ENCODE measurements around the gene XRCC1. TPM values are rescaled to one million over a fixed set of nuclear protein-coding genes. Genes with fewer than 3 reads are reported as not detected.

Gene XRCC1
- total RNA-seq, 2 experiments from 2014 or later, result 27.2 to 35.9 TPM

DNA sequence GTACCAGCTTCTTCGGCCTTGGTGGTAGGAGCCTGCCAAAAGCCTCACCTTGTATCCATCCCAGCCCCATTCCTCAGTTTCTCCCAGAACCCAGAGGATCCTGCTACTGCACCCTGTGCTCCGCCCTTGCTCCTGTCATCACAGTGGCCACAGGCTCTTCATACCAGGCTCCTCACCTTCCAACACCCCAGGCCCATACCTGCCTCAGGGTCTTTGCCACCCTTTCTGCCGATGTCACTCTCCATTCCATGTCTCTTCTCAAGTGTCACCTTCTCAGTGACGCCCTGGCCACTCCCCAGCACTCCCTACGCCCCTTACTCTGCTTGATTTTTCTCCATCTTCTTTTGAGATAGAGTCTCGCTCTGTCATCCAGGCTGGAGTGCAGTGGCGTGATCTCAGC lies 34.5 kb upstream of the XRCC1 start:
- H3K79me2 ChIP-seq (ENCODE audit: insufficient read depth, low read depth, low read length), result no peaks in the 10 kb centered on the region; the same call in 1 of the 2 replicates
- BruUV-seq (replicated peaks), result no TSS peak
- H3K9me2 ChIP-seq (ENCODE audit: insufficient read depth, low read length), result no peaks in the 10 kb centered on the region
- intact Hi-C loops (cut with micrococcal nuclease; ENCODE audit: unreplicated experiment), result no loop called here
- H2AFZ ChIP-seq (ENCODE audit: low read length), result no peak overlapping the region
- H3K4me3 ChIP-seq (ENCODE audit: low read depth, low read length, poor library complexity, severe bottlenecking), result no peak overlapping the region
- no peaks in the 10 kb centered on the region for H3K4me1 ChIP-seq (ENCODE audit: insufficient read depth, low read length, poor library complexity, severe bottlenecking)
- no peaks in the 10 kb centered on the region for H3K9me3 ChIP-seq (ENCODE audit: low read length)
- ChIA-PET CTCF (ENCODE audit: unreplicated experiment) (no interaction called here), POLR2A (no interaction called here)
- no peaks in the 10 kb centered on the region for H4K20me1 ChIP-seq (ENCODE audit: insufficient read depth, low read length)
- no peak overlapping the region for H3K4me2 ChIP-seq (ENCODE audit: low read length)
- H3K36me3 ChIP-seq (ENCODE audit: insufficient read depth, low read length), result peaks cover 63% of the 10 kb centered on the region
- DNase-seq (ENCODE audit: low spot score), result no peak
- TF ChIP-seq, protein P1, sequence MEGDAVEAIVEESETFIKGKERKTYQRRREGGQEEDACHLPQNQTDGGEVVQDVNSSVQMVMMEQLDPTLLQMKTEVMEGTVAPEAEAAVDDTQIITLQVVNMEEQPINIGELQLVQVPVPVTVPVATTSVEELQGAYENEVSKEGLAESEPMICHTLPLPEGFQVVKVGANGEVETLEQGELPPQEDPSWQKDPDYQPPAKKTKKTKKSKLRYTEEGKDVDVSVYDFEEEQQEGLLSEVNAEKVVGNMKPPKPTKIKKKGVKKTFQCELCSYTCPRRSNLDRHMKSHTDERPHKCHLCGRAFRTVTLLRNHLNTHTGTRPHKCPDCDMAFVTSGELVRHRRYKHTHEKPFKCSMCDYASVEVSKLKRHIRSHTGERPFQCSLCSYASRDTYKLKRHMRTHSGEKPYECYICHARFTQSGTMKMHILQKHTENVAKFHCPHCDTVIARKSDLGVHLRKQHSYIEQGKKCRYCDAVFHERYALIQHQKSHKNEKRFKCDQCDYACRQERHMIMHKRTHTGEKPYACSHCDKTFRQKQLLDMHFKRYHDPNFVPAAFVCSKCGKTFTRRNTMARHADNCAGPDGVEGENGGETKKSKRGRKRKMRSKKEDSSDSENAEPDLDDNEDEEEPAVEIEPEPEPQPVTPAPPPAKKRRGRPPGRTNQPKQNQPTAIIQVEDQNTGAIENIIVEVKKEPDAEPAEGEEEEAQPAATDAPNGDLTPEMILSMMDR (conservative IDR thresholded peaks at IDR 0.05; ENCODE audit: low read length), result no peak
- no peak for TF ChIP-seq EZH2phosphoT487 (IDR thresholded peaks at IDR 0.05; ENCODE audit: borderline replicate concordance, low read depth, low read length)
- no peak overlapping the region for H3K27ac ChIP-seq (ENCODE audit: low read depth, low read length, poor library complexity, severe bottlenecking)

DNA sequence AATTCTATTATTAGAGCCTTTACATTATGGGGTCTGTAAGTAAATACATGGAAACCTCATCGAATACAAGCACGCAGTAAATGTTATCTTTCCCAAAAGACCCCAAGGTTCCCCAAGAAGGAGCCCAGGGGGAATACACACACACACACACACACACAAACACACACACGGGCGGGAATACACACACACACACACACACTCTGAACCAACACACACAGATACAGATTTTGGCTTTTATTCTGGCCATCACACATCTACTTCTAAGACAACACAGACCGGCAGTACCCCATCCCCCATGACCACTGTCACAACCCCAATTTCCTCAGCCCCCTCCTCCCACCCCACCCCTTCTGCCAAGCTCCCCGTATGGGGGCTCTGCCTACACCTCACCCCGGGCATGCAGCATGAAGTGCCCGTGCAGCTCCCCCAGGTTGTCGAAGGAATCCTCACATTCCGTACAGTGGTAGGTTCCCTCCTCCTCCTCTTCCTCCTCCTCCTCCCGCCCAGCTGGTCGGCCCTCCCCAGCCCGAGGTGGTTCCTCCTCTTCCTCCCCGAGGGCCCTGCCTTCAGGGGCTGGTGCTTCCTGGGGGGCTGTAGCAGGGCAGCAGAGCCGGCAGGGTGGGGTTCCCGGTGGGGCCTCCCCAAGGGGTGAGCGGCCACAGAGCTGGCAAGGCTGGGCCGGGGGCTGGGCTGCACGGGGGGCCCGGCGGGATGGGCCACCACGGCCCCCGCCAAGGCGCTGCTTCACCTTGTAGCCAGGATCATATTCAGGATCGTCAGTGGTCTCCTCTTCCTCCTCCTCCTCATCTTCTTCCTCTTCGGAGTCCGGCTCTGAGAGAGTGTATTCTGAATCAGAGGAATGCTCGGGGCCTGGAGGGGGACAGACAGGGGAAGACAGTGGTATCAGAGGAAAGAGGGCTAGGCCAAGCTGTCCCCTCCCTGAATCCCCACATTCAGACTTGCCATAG lies 32.2 kb upstream of the XRCC1 start:
- DNase-seq (ENCODE audit: low spot score), result no peak
- Histone ChIP-seq H3K36me3 (ENCODE audit: insufficient read depth, low read length) (peaks cover 55% of the 10 kb centered on the region), H3K9me3 (ENCODE audit: low read length) (no peaks in the 10 kb centered on the region), H3K9me2 (ENCODE audit: insufficient read depth, low read length) (no peaks in the 10 kb centered on the region), H3K4me3 (ENCODE audit: low read depth, low read length, poor library complexity, severe bottlenecking) (no peak overlapping the region), H4K20me1 (ENCODE audit: insufficient read depth, low read length) (no peaks in the 10 kb centered on the region), H3K4me2 (ENCODE audit: low read length) (no peak overlapping the region), H3K4me1 (ENCODE audit: insufficient read depth, low read length, poor library complexity, severe bottlenecking) (peaks cover 6% of the 10 kb centered on the region), H2AFZ (ENCODE audit: low read length) (no peak overlapping the region), H3K27ac (ENCODE audit: low read depth, low read length, poor library complexity, severe bottlenecking) (no peak overlapping the region), H3K79me2 (ENCODE audit: insufficient read depth, low read depth, low read length) (no peaks in the 10 kb centered on the region)
- POLR2A ChIA-PET, result no interaction called here
- intact Hi-C loops (cut with micrococcal nuclease; ENCODE audit: unreplicated experiment), result no loop called here
- no peak for TF ChIP-seq EZH2phosphoT487 (IDR thresholded peaks at IDR 0.05; ENCODE audit: borderline replicate concordance, low read depth, low read length)
- TF ChIP-seq, protein P1 (conservative IDR thresholded peaks at IDR 0.05; ENCODE audit: low read length), result no peak
- CTCF ChIA-PET (ENCODE audit: unreplicated experiment), result no interaction called here
- BruUV-seq (replicated peaks), result TSS peak; percentile 78

All from OCI-LY7 (cell line).